ENCODE measurements around the gene B4GALT4. TPM values are rescaled to one million over a fixed set of nuclear protein-coding genes. Genes with fewer than 3 reads are reported as not detected.

The B4GALT4 gene
- total RNA-seq, 1 donor: 47.5 TPM

- TF ChIP-seq, protein P1, sequence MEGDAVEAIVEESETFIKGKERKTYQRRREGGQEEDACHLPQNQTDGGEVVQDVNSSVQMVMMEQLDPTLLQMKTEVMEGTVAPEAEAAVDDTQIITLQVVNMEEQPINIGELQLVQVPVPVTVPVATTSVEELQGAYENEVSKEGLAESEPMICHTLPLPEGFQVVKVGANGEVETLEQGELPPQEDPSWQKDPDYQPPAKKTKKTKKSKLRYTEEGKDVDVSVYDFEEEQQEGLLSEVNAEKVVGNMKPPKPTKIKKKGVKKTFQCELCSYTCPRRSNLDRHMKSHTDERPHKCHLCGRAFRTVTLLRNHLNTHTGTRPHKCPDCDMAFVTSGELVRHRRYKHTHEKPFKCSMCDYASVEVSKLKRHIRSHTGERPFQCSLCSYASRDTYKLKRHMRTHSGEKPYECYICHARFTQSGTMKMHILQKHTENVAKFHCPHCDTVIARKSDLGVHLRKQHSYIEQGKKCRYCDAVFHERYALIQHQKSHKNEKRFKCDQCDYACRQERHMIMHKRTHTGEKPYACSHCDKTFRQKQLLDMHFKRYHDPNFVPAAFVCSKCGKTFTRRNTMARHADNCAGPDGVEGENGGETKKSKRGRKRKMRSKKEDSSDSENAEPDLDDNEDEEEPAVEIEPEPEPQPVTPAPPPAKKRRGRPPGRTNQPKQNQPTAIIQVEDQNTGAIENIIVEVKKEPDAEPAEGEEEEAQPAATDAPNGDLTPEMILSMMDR (IDR thresholded peaks at IDR 0.05; ENCODE audit: insufficient read depth, low read depth, low read length): no peak
- DNase-seq (ENCODE audit: low read depth): no peak
- no peak overlapping the region for H3K4me3 ChIP-seq (ENCODE audit: low read depth, low read length)
Observed at GRCh38 chr3:119220198-119220597, 20.5 kb downstream of the B4GALT4 start.

DNA sequence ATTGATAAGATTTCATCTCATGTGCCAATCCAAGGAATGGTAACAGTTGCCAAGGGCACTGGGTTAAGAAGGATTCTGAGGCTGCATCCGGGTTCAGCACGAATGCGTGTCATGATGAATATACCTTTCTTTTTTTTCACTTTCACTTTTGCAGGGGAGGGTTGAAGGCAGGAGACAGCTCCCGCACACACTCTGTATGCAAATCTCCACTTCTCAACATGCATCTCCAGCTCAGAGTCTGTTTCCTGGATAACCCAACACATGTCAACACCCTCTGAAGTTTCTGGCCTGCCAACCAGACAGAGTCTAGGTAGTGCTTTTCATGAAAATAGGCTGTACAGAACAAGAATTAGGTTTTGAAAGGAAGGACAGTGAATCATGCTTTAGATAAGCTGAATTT lies 21.6 kb downstream of the B4GALT4 start:
- TF ChIP-seq, protein P1 (IDR thresholded peaks at IDR 0.05; ENCODE audit: insufficient read depth, low read depth, low read length): no peak
- DNase-seq (ENCODE audit: low read depth): no peak
- H3K4me3 ChIP-seq (ENCODE audit: low read depth, low read length): no peak overlapping the region

- TF ChIP-seq, protein P1 (IDR thresholded peaks at IDR 0.05; ENCODE audit: insufficient read depth, low read depth, low read length): no peak
- H3K4me3 ChIP-seq (ENCODE audit: low read depth, low read length): no peak overlapping the region
- no peak for DNase-seq (ENCODE audit: low read depth)
Observed at GRCh38 chr3:119211803-119212202, 28.9 kb downstream of the B4GALT4 start.

DNA sequence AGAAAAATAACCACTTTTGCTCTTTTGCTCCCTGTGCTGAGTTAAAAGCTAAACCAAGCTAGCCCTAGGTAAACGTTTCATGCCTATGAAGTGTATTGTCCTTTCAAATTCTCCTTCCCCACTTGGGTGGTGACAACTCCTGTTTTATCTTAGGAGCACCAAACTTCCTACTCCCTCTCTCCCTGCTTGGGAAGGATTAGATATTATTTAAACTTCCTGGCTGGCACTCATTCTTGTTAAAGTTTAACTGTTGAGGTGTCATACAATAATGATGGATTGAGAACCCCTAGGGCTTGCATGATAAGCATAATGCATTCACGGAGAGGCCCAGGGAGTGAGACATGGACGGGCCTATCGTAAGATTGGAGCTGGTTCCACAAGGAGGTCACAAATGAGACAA lies 29.5 kb downstream of the B4GALT4 start:
- no peak overlapping the region for H3K4me3 ChIP-seq (ENCODE audit: low read depth, low read length)
- TF ChIP-seq, protein P1 (IDR thresholded peaks at IDR 0.05; ENCODE audit: insufficient read depth, low read depth, low read length): no peak
- DNase-seq (ENCODE audit: low read depth): no peak

- DNase-seq (ENCODE audit: low read depth): no peak
- no peak overlapping the region for H3K4me3 ChIP-seq (ENCODE audit: low read depth, low read length)
- TF ChIP-seq, protein P1 (IDR thresholded peaks at IDR 0.05; ENCODE audit: insufficient read depth, low read depth, low read length): no peak
Observed at GRCh38 chr3:119207512-119207875, 33.2 kb downstream of the B4GALT4 start.

DNA sequence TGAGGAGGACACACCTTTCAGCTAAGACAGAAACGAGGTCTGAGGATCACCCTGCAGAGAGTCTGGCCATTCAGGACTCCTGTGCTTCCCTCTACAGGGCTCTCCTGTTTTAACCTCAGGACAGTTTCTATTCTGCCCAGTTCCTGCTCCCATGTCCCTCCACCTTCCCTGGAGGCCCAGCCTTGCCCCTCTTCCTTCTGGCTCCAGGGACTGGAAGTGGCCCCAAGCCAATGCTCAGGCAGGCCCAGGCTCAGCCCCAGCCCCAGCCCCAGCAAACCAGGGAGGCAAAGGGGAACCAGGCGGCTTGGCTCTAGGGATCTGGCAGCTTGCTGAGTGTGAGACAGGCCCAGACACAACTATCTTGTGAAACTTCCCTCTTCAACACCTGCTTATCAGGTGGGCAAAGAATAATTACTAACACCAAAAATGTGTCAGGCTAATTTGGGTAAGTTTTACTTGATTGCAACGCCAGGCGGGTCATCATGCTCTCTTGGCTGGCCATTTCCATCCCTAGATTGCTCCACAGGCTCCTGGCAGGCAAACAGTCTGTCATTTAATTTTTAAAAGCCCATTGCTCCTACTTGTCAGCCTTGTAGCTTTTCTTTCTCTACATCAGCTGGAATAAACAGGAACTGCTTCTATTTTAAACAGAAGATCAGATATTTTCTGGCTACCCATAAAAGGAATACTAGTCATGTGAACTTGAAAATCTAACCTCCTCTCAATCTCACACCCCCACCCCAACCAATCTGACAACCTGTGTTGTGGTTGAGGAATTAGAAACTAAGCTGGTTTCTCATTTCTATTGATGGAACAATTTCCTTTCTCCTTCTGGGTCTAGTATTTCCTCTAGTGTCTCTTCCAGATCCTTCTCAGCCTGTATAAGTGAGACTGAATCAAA lies 33.8 kb downstream of the B4GALT4 start:
- TF ChIP-seq, protein P1 (IDR thresholded peaks at IDR 0.05; ENCODE audit: insufficient read depth, low read depth, low read length): no peak
- H3K4me3 ChIP-seq (ENCODE audit: low read depth, low read length): no peak overlapping the region
- no peak for DNase-seq (ENCODE audit: low read depth)

Data from fibroblast of villous mesenchyme (primary cell).